SU-DHL-6 (cell line): ENCODE data around the gene ZGLP1.

ENCODE experiments used
- H2AFZ ChIP-seq: fragments of 200-600 bp; sonication (generic); 2 replicates; pipeline ENCODE4 v1.6.1; 2014; ENCODE audit warnings: low read depth, mild to moderate bottlenecking, moderate library complexity, mixed read lengths, antibody characterized with exemption, low read length; ENCODE audit not compliant: severe bottlenecking
- H3F3A ChIP-seq: fragments of 200-600 bp; shearing (Covaris generic); 2 replicates; pipeline ENCODE4 v1.6.0; 2016; ENCODE audit warnings: antibody characterized with exemption, mild to moderate bottlenecking; ENCODE audit not compliant: insufficient read depth
- H3K27ac ChIP-seq: fragments of 200-600 bp; sonication (generic); 2 replicates; pipeline ENCODE4 v1.5.1; 2016; ENCODE audit warnings: low read depth, mild to moderate bottlenecking, low read length, moderate library complexity, mixed read lengths
- H3K27me3 ChIP-seq: fragments of 200-600 bp; sonication (generic), shearing (Covaris generic); 2 replicates; pipeline ENCODE4 v1.6.0; 2014; ENCODE audit warnings: mild to moderate bottlenecking, low read length
- H3K36me3 ChIP-seq: fragments of 200-600 bp; sonication (generic); 2 replicates; pipeline ENCODE4 v1.6.1; 2014; ENCODE audit warnings: mild to moderate bottlenecking, low read length, mixed read lengths
- H3K4me2 ChIP-seq: fragments of 300-600, 200-600 bp; shearing (Covaris generic), sonication (generic); 2 replicates; pipeline ENCODE4 v1.6.0; 2014; ENCODE audit warnings: low read length, low read depth, mild to moderate bottlenecking; ENCODE audit not compliant: poor library complexity, severe bottlenecking
- H3K4me3 ChIP-seq: fragments of 200-600 bp; sonication (generic); 2 replicates; pipeline ENCODE4 v1.5.1; 2014; ENCODE audit warnings: antibody characterized with exemption, low read length, mild to moderate bottlenecking, mixed read lengths; ENCODE audit not compliant: insufficient read depth, poor library complexity, severe bottlenecking
- H3K79me2 ChIP-seq: fragments of 200-600 bp; sonication (generic); 2 replicates; pipeline ENCODE4 v1.6.1; 2014; ENCODE audit warnings: mild to moderate bottlenecking, low read length, moderate library complexity; ENCODE audit not compliant: insufficient read depth
- H3K9ac ChIP-seq: fragments of 200-600 bp; sonication (generic); 2 replicates; pipeline ENCODE4 v1.7.0; 2014; ENCODE audit warnings: mild to moderate bottlenecking, low read length
- H3K9me2 ChIP-seq: fragments of 200-600 bp; sonication (generic); replicated peaks from 2 replicates; pipeline ENCODE4 v1.6.1; 2014; ENCODE audit warnings: low read length; ENCODE audit not compliant: insufficient read depth
- H3K9me3 ChIP-seq: fragments of 200-600 bp; sonication (generic); 2 replicates; pipeline ENCODE4 v1.6.1; 2014; ENCODE audit warnings: low read length, mixed read lengths; ENCODE audit not compliant: insufficient read depth
- H4K20me1 ChIP-seq: fragments of 200-600 bp; sonication (generic); 2 replicates; pipeline ENCODE4 v1.6.1; 2014; ENCODE audit warnings: low read depth, mild to moderate bottlenecking, antibody characterized with exemption, low read length, moderate library complexity, mixed read lengths
- CTCF ChIP-seq: fragments of 200-600 bp; sonication (generic); IDR thresholded peaks from one replicate; pipeline ENCODE4 v1.5.1; 2017; ENCODE audit warnings: antibody characterized with exemption, mild to moderate bottlenecking, low read length, moderate library complexity; ENCODE audit not compliant: insufficient read depth, poor library complexity, severe bottlenecking
- EZH2phosphoT487 ChIP-seq: fragments of 200-600 bp; sonication (generic), shearing (Covaris generic); conservative IDR thresholded peaks from 2 replicates; pipeline ENCODE4 v1.6.1; 2018; ENCODE audit warnings: mild to moderate bottlenecking, antibody characterized with exemption, low read length, moderate library complexity, mixed read lengths

Gene ZGLP1

GRCh38 chr19:10256551-10256950 lies 53.1 kb downstream of the ZGLP1 start:
- no peaks in the 10 kb centered on the region for H4K20me1 ChIP-seq
- TF ChIP-seq EZH2phosphoT487 (no peak), CTCF (no peak)
- no peak overlapping the region for H3K27ac ChIP-seq
- H3K4me2 ChIP-seq, result no peak overlapping the region
- 0 out of 2 replicates have a peak, but pooled peaks cover 3% of the 10 kb centered on the region for H3K36me3 ChIP-seq
- H2AFZ ChIP-seq, result no peak overlapping the region
- H3K9me2 ChIP-seq, result no peaks in the 10 kb centered on the region
- no peaks in the 10 kb centered on the region for H3K9me3 ChIP-seq
- H3K4me3 ChIP-seq, result no peak overlapping the region
- no peaks in the 10 kb centered on the region for H3K27me3 ChIP-seq
- H3F3A ChIP-seq, result 0 out of 2 replicates have a peak, but pooled peaks cover 3% of the 10 kb centered on the region
- peaks cover 24% of the 10 kb centered on the region for H3K79me2 ChIP-seq
- no peak overlapping the region for H3K9ac ChIP-seq

- Histone ChIP-seq H3F3A (peaks cover 7% of the 10 kb centered on the region; the same call in 1 of the 2 replicates), H3K27me3 (no peaks in the 10 kb centered on the region), H4K20me1 (no peaks in the 10 kb centered on the region), H2AFZ (no peak overlapping the region), H3K36me3 (0 out of 2 replicates have a peak, but pooled peaks cover 3% of the 10 kb centered on the region), H3K4me3 (no peak overlapping the region), H3K9me3 (no peaks in the 10 kb centered on the region), H3K9ac (no peak overlapping the region), H3K4me2 (no peak overlapping the region), H3K9me2 (no peaks in the 10 kb centered on the region), H3K27ac (no peak overlapping the region), H3K79me2 (peaks cover 24% of the 10 kb centered on the region)
- TF ChIP-seq CTCF (no peak), EZH2phosphoT487 (no peak)
Observed at GRCh38 chr19:10255358-10255757, 54.3 kb downstream of the ZGLP1 start.
